B cell (primary cell): Measurements from ENCODE around the gene CLCN1.

ENCODE experiments used
- CTCF ChIP-seq: fragments of 200-600 bp; IDR thresholded peaks from one replicate; pipeline ENCODE4 v1.8.0; 2022; ENCODE audit warnings: antibody characterized with exemption, mild to moderate bottlenecking
- EZH2 ChIP-seq: IDR thresholded peaks from 2 replicates; pipeline ENCODE4 v1.6.1; 2012; ENCODE audit warnings: borderline replicate concordance, low read depth, mild to moderate bottlenecking, moderate library complexity, low read length; ENCODE audit not compliant: insufficient read depth, poor library complexity, severe bottlenecking

- no peak for TF ChIP-seq CTCF
- no peak for TF ChIP-seq EZH2
Observed at GRCh38 chr7:143398616-143399015, 82.7 kb downstream of the CLCN1 start.
